Measurements from ENCODE around the gene INPP5K.

INPP5K gene

GRCh38 chr17:1482680-1483079, 33.7 kb downstream of the INPP5K start:
- Histone ChIP-seq H3K27ac (ENCODE audit: low read depth, low read length) (no peak overlapping the region), H3K27me3 (ENCODE audit: control insufficient read depth, insufficient read depth, low read length) (no peaks in the 10 kb centered on the region), H3K9me3 (ENCODE audit: control insufficient read depth, insufficient read depth, low read depth, low read length) (no peaks in the 10 kb centered on the region), H3K9ac (ENCODE audit: low read length) (no peak overlapping the region), H3K36me3 (ENCODE audit: control insufficient read depth, insufficient read depth, low read length) (peaks cover 44% of the 10 kb centered on the region), H3K4me3 (ENCODE audit: low read depth, low read length) (no peak overlapping the region), H3K4me1 (ENCODE audit: control insufficient read depth, insufficient read depth, low read length) (peaks cover 11% of the 10 kb centered on the region; the same call in 1 of the 2 replicates)

- Histone ChIP-seq H3K36me3 (ENCODE audit: control insufficient read depth, insufficient read depth, low read length) (peaks cover 50% of the 10 kb centered on the region), H3K9me3 (ENCODE audit: control insufficient read depth, insufficient read depth, low read depth, low read length) (no peaks in the 10 kb centered on the region), H3K27ac (ENCODE audit: low read depth, low read length) (no peak overlapping the region), H3K9ac (ENCODE audit: low read length) (no peak overlapping the region), H3K27me3 (ENCODE audit: control insufficient read depth, insufficient read depth, low read length) (no peaks in the 10 kb centered on the region), H3K4me1 (ENCODE audit: control insufficient read depth, insufficient read depth, low read length) (peaks cover 7% of the 10 kb centered on the region; the same call in 1 of the 2 replicates), H3K4me3 (ENCODE audit: low read depth, low read length) (no peak overlapping the region)
Measured at GRCh38 chr17:1481736-1482135, 34.7 kb downstream of the INPP5K start.

GRCh38 chr17:1480747-1481465, 35.5 kb downstream of the INPP5K start:
- Histone ChIP-seq H3K4me3 (ENCODE audit: low read depth, low read length) (no peak overlapping the region), H3K4me1 (ENCODE audit: control insufficient read depth, insufficient read depth, low read length) (peaks cover 7% of the 10 kb centered on the region; the same call in 1 of the 2 replicates), H3K27ac (ENCODE audit: low read depth, low read length) (no peak overlapping the region), H3K9ac (ENCODE audit: low read length) (no peak overlapping the region), H3K9me3 (ENCODE audit: control insufficient read depth, insufficient read depth, low read depth, low read length) (no peaks in the 10 kb centered on the region), H3K36me3 (ENCODE audit: control insufficient read depth, insufficient read depth, low read length) (peaks cover 55% of the 10 kb centered on the region), H3K27me3 (ENCODE audit: control insufficient read depth, insufficient read depth, low read length) (no peaks in the 10 kb centered on the region)

- Histone ChIP-seq H3K4me3 (ENCODE audit: low read depth, low read length) (no peak overlapping the region), H3K4me1 (ENCODE audit: control insufficient read depth, insufficient read depth, low read length) (no peaks in the 10 kb centered on the region), H3K27ac (ENCODE audit: low read depth, low read length) (no peak overlapping the region), H3K9me3 (ENCODE audit: control insufficient read depth, insufficient read depth, low read depth, low read length) (no peaks in the 10 kb centered on the region), H3K36me3 (ENCODE audit: control insufficient read depth, insufficient read depth, low read length) (peaks cover 67% of the 10 kb centered on the region), H3K27me3 (ENCODE audit: control insufficient read depth, insufficient read depth, low read length) (no peaks in the 10 kb centered on the region), H3K9ac (ENCODE audit: low read length) (no peak overlapping the region)
Measured at GRCh38 chr17:1478418-1478817, 38.0 kb downstream of the INPP5K start.

- Histone ChIP-seq H3K9me3 (ENCODE audit: control insufficient read depth, insufficient read depth, low read depth, low read length) (no peaks in the 10 kb centered on the region), H3K4me1 (ENCODE audit: control insufficient read depth, insufficient read depth, low read length) (no peaks in the 10 kb centered on the region), H3K9ac (ENCODE audit: low read length) (no peak overlapping the region), H3K27me3 (ENCODE audit: control insufficient read depth, insufficient read depth, low read length) (no peaks in the 10 kb centered on the region), H3K4me3 (ENCODE audit: low read depth, low read length) (no peak overlapping the region), H3K27ac (ENCODE audit: low read depth, low read length) (no peak overlapping the region), H3K36me3 (ENCODE audit: control insufficient read depth, insufficient read depth, low read length) (peaks cover 65% of the 10 kb centered on the region)
Measured at GRCh38 chr17:1475321-1475854, 41.0 kb downstream of the INPP5K start.

- no peaks in the 10 kb centered on the region for H3K27me3 ChIP-seq (ENCODE audit: control insufficient read depth, insufficient read depth, low read length)
- H3K9me3 ChIP-seq (ENCODE audit: control insufficient read depth, insufficient read depth, low read depth, low read length): no peaks in the 10 kb centered on the region
- H3K4me1 ChIP-seq (ENCODE audit: control insufficient read depth, insufficient read depth, low read length): no peaks in the 10 kb centered on the region
- peaks cover 63% of the 10 kb centered on the region for H3K36me3 ChIP-seq (ENCODE audit: control insufficient read depth, insufficient read depth, low read length)
- no peak overlapping the region for H3K27ac ChIP-seq (ENCODE audit: low read depth, low read length)
- H3K4me3 ChIP-seq (ENCODE audit: low read depth, low read length): no peak overlapping the region
- no peak overlapping the region for H3K9ac ChIP-seq (ENCODE audit: low read length)
Measured at GRCh38 chr17:1474402-1475189, 41.8 kb downstream of the INPP5K start.

GRCh38 chr17:1473841-1474240, 42.6 kb downstream of the INPP5K start:
- H3K27me3 ChIP-seq (ENCODE audit: control insufficient read depth, insufficient read depth, low read length): no peaks in the 10 kb centered on the region
- H3K27ac ChIP-seq (ENCODE audit: low read depth, low read length): no peak overlapping the region
- H3K9me3 ChIP-seq (ENCODE audit: control insufficient read depth, insufficient read depth, low read depth, low read length): no peaks in the 10 kb centered on the region
- H3K4me1 ChIP-seq (ENCODE audit: control insufficient read depth, insufficient read depth, low read length): 0 out of 2 replicates have a peak, but pooled peaks cover 2% of the 10 kb centered on the region
- H3K9ac ChIP-seq (ENCODE audit: low read length): no peak overlapping the region
- H3K4me3 ChIP-seq (ENCODE audit: low read depth, low read length): no peak overlapping the region
- peaks cover 64% of the 10 kb centered on the region for H3K36me3 ChIP-seq (ENCODE audit: control insufficient read depth, insufficient read depth, low read length)

- no peak overlapping the region for H3K27ac ChIP-seq (ENCODE audit: low read depth, low read length)
- H3K9me3 ChIP-seq (ENCODE audit: control insufficient read depth, insufficient read depth, low read depth, low read length): no peaks in the 10 kb centered on the region
- H3K4me3 ChIP-seq (ENCODE audit: low read depth, low read length): no peak overlapping the region
- H3K9ac ChIP-seq (ENCODE audit: low read length): no peak overlapping the region
- H3K27me3 ChIP-seq (ENCODE audit: control insufficient read depth, insufficient read depth, low read length): no peaks in the 10 kb centered on the region
- H3K4me1 ChIP-seq (ENCODE audit: control insufficient read depth, insufficient read depth, low read length): 0 out of 2 replicates have a peak, but pooled peaks cover 4% of the 10 kb centered on the region
- peaks cover 64% of the 10 kb centered on the region for H3K36me3 ChIP-seq (ENCODE audit: control insufficient read depth, insufficient read depth, low read length)
Measured at GRCh38 chr17:1473170-1473569, 43.2 kb downstream of the INPP5K start.

- H3K27ac ChIP-seq (ENCODE audit: low read depth, low read length): no peak overlapping the region
- H3K4me3 ChIP-seq (ENCODE audit: low read depth, low read length): no peak overlapping the region
- 0 out of 2 replicates have a peak, but pooled peaks cover 4% of the 10 kb centered on the region for H3K4me1 ChIP-seq (ENCODE audit: control insufficient read depth, insufficient read depth, low read length)
- H3K9me3 ChIP-seq (ENCODE audit: control insufficient read depth, insufficient read depth, low read depth, low read length): no peaks in the 10 kb centered on the region
- H3K36me3 ChIP-seq (ENCODE audit: control insufficient read depth, insufficient read depth, low read length): peaks cover 60% of the 10 kb centered on the region
- no peak overlapping the region for H3K9ac ChIP-seq (ENCODE audit: low read length)
- H3K27me3 ChIP-seq (ENCODE audit: control insufficient read depth, insufficient read depth, low read length): no peaks in the 10 kb centered on the region
Measured at GRCh38 chr17:1471911-1472821, 44.2 kb downstream of the INPP5K start.

GRCh38 chr17:1471490-1471889, 44.9 kb downstream of the INPP5K start:
- Histone ChIP-seq H3K9me3 (ENCODE audit: control insufficient read depth, insufficient read depth, low read depth, low read length) (no peaks in the 10 kb centered on the region), H3K36me3 (ENCODE audit: control insufficient read depth, insufficient read depth, low read length) (peaks cover 61% of the 10 kb centered on the region), H3K27ac (ENCODE audit: low read depth, low read length) (no peak overlapping the region), H3K4me3 (ENCODE audit: low read depth, low read length) (no peak overlapping the region), H3K9ac (ENCODE audit: low read length) (no peak overlapping the region), H3K27me3 (ENCODE audit: control insufficient read depth, insufficient read depth, low read length) (no peaks in the 10 kb centered on the region), H3K4me1 (ENCODE audit: control insufficient read depth, insufficient read depth, low read length) (0 out of 2 replicates have a peak, but pooled peaks cover 4% of the 10 kb centered on the region)
